GM19397 (cell line): Measurements from ENCODE around the gene ZNF483.
"Not testable (repeated sequence)": the region's sequence is repeated elsewhere in the genome, so short reads cannot be mapped to it uniquely, and the experiment has no call there.

ENCODE experiments used
- ATAC-seq: cut with Tn5 transposase; IDR thresholded peaks from one replicate; pipeline ENCODE4 v1.9.1; 2021; ENCODE audit warnings: mild to moderate bottlenecking, moderate library complexity; ENCODE audit not compliant: unreplicated experiment

ZNF483 gene

GRCh38 chr9:111542497-111543254, 17.7 kb downstream of the ZNF483 start:
- no peak for ATAC-seq

- ATAC-seq, result no peak
Measured at GRCh38 chr9:111548623-111549022, 23.6 kb downstream of the ZNF483 start.

DNA sequence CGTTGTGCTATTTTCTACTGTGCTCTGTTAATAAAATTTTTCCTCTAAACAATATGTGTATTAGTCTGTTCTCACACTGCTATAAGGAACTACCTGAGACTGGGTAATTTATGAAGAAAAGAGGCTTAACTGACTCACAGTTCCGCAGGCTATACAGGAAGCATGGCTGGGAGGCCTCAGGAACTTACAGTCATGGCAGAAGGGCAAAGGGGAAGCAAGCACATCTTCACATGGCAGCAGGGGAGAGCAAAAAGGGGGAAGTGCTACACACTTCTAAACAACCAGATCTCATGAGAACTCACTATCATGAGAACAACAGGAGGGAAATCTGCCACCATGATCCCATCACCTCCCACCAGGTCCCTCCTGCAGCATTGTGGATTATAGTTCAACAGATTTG, 30.4 kb downstream of the ZNF483 start:
- ATAC-seq, result not testable (repeated sequence)

DNA sequence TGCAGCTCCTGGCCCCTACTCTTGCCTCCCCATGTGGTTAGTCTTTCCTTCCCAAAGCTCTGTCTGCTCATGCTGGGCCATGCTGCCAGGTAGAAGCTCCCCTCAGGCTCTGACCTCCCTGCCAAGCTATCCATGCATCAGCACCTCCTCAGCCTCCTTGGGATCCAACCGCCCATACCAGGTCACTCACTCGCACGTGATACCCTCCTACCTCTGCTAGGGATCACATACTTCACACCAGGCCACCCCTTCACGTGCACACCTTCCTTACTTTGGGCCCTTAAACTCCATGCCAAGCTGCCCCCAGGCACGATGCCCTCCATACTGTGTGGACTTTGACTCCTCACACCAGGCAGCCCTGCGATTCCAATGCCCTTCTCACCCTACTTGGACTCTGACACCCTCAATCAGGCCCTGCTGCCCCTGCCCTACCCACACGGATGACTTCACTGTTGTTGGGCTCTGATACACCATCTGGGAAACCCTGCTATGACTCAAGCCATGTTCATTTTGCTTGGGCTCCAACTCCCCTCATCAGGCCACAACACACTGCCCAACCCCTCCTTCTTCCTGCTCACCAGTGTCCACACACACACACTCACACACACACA, 34.1 kb downstream of the ZNF483 start:
- no peak for ATAC-seq

- no peak for ATAC-seq
Measured at GRCh38 chr9:111561165-111561719, 36.3 kb downstream of the ZNF483 start.

- ATAC-seq, result no peak
Measured at GRCh38 chr9:111566234-111566633, 41.3 kb downstream of the ZNF483 start.

DNA sequence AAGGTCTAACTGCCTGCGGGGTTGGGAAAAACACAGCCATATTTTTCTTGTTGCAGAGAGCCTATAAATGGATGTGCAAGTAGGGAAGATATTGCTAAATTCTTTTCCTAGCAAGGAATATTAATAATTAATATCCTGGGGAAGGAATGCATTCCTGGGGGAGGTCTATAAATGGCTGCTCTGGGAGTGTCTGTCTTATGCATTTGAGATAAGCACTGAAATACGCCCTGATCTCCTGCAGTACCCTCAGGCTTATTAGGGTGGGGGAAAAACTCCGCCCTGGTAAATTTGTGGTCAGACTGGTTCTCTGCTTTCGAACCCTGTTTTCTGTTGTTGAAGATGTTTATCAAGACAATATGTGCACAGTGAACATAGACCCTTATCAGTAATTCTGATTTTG, 43.1 kb downstream of the ZNF483 start:
- ATAC-seq, result not testable (repeated sequence)

DNA sequence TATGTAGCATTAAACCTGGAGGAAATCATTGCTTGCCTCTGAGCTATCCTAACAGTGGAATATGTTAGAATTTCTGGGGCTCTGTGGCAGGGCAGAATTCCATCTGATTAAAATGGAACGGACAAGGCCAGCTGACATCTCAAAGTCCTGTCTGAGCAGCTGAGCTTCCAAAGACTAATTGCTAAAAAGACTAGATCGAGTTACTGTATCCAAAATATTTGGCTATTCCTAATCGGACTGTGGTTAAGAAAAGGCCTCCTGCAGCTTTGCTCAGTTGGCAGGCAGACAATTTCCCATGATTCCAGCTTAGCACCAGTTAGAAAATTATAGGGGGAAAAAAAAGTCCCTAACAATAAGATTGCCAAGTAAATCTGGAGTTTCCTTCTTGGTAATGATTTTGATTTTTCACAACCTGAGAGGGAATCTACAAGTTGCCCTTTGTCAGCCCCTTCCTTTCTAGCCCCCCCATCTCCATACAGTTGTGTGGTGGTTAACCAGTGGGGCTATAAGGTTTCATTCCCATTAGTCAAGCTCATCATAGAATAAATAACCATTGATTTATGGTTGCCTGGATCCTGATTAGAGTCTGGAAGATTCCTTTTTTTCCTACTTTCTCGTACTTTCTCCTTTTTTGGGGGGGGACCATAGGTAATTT, 48.1 kb downstream of the ZNF483 start:
- no peak for ATAC-seq

DNA sequence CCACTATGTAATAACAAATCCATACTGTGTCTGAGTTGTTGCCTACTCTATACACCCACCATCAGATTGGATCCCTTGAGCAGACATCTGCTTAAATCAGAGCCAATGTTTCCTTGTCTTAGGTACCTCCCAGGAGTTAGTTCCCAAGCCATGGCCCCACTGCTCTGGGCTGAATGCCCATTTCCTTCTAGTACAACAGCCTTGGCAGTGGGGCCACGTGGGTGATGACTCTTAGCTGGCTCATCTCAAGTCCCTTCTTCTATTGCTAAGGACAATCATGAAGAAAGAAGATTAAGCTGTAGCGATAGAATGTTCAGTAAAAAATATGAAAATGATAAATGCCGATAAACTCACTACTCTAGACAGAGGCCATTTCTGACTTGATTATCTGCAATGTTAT, 57.9 kb downstream of the ZNF483 start:
- ATAC-seq, result no peak

DNA sequence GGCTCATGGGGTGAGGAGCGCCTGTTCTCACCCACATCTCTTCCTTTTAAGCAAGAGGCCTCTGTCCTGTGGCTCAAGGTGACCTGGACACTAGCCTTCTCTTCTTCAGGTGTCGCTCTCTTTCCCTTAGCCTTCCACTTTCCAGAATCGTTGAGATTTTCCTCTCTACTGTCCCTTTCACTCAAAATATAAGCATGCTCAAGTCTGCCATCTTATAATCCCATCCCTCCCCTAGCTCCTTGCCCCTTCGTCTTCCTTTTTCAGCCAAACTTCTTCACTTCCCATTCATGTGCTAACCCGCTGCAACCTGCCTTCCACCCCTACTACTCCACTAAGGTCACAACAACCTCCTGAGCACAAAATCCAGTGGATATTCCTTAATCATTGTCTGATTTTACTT, 61.4 kb downstream of the ZNF483 start:
- no peak for ATAC-seq

GRCh38 chr9:111588846-111589245, 63.9 kb downstream of the ZNF483 start:
- no peak for ATAC-seq

DNA sequence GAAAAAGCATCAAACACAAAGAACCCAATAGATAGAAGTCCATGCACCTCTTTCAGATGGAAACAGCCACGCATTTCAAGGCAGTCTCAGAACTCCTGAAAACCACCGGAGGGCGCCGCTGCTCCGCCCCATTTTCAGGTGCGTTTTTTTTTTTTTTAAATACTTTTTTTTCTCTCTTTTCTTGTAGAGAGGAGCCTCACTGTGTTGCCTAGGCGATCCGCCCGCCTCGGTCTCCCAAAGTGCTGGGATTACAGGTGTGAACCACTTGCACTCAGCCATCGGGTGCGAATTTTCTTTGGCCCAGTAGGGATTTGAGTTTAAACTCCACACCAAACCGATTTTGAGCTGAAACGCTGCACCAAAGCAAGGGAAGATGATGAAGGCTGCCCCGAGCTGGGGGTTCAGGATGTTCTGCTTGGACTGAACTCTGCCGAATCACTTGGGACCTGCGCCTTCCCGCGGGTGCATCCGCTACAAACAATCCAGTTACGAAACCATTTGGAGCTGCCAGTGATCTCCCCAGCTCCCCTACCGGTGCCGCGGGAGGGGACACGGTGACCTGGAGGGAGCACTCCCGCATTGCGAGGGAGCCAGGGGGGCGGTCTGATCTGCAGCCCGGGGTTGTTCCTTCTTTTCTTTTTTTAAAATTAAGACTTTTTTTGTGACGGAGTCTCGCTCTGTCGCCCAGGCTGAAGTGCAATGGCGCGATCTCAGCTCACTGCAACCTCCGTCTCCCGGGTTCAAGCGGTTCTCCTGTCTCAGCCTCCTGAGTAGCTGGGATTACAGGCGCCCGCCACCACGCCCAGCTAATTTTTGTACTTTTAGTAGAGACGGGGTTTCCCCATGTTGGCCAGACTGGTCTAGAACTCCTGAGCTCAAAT, 73.1 kb downstream of the ZNF483 start:
- no peak for ATAC-seq

- no peak for ATAC-seq
Measured at GRCh38 chr9:111598733-111599091, 73.7 kb downstream of the ZNF483 start.

DNA sequence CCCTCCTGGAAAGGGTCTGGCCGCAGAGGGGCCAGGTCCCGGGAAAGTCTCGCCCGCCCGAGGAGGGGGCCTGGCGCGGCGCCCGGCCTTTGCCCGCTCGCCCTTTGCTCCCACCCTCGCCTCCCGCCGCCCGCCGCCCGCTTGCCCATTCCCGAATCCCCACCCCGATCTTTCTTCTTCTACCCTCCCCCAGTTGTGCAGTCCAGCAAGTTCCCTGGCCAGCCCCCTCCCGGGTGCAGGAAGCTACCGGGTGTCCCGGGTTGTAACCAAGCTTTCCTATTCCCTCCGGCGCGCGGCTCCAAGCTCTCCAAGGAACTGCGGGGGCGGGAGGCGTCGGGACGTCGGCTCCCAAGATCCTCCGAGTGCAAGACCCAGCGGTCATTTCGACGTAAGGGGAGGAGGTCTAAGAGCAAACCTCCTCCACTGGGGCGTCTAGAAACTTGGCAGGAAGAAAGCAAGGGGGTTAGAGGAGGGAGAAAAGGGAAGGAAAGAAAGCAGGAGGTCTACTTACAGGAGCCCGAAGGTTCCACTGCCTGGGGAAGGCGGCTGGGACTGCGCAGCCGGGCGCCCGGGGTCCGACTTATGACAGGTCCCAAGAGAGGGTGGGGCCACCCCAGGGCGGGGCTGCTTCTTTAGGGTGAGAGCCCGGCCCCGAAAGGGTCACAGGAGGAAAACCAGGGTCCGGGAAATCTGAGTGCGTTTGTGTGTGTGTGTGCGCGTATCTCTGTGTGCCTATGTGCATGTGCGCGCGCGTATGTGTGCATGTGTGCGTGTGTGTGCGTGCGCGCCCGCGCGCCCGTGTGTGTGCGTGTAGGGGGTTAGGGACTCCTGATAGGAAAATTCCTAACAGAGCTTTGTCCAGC, 74.3 kb downstream of the ZNF483 start, which contains the start of gene PTGR1:
Gene PTGR1 (minus strand): TSS at position 556 of the 863 bp plus-strand sequence. CDS start 2,225 bp downstream, outside the sequence.
- no peak for ATAC-seq

DNA sequence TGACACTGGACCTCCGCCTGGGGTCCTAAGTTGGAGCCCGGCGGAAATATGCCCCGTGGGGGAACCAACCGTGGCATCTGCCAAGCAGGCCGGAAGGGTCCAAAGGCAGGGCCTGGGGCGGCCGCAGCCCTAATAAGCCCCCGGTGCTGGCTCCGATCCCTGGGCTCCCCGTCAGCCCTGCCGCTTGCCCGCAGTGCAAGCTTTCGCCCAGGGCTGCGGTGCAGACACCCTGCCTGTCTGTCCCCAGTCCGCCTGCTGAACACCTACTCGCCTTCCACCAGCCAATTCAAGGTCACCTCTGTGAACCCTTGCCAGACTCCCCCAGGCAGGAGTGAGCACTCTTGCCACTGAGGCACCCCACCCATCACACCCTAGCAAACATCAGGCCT, 75.0 kb downstream of the ZNF483 start:
- no peak for ATAC-seq

GRCh38 chr9:111601237-111602018, 76.4 kb downstream of the ZNF483 start:
- no peak for ATAC-seq

DNA sequence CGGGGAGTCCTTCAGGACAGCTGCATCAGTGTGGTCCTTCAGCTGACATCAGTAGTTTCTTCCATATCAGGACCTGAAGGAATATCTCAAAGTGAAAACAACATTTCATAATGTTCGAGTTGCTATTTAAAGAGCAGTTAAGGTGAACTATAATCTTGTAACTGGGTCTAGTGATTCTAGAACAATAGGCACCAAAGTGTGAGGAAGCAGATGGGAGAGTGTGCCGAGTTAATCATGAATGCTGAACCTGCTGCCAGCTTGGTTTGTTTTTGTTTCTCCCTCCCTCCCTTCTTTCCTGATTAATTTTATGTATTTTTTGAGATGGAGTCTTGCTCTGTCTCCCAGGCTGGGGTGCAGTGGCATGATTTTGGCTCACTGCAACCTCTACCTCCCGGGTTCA, 78.1 kb downstream of the ZNF483 start:
- ATAC-seq, result no peak

DNA sequence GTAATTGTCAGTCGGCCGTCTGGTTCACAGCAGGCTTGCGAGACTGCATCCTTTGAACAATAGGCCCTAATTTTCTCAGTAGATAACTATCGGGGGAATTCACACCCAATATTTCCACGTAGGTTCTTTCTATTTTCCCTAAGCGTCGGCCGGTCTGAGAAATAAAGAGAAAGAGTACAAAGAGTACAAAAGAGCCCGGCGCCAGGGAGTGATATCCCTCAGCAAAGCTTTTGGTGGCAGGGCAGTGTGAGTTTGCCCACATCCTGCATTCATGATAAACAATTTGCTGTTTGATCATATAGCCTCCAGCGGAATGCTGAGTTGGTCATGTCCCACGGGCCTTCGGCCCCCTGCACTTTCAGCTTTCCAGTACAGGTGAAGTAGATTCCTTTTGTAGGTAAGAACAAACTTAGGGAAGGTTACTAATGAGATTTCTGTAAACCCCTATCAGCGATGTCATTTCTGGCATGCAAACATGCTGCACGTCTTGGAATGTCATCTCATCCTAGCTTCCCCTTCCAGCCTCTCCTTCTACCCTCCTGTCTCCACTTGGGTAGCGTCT, 79.2 kb downstream of the ZNF483 start:
- ATAC-seq, result no peak

DNA sequence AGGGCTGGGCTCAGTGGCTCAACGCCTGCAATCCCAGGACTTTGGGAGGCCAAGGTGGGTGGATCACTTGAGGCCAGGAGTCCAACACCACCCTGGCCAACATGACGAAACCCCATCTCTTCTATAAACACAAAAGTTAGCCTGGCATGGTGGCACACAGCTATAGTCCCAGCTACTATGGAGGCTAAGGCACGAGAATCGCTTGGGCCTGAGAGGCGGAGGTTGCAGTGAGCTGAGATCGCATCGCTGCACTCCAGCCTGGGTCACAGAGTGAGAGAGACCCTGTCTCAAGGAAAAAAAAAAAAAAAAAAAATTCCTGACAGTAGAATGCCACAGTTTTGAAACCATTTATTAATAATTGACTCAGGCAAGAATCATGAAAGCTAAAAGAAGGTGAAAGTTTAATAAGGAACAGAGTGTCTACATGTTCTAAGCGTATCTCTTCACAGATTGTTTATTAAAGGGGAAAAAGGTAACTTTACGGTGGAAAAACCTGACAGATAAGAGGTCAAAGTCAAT, 80.1 kb downstream of the ZNF483 start:
- ATAC-seq, result no peak
